Renal cortex interstitium (tissue), 11 donors: ENCODE data around the gene DOCK3. TPM values are rescaled to one million over a fixed set of nuclear protein-coding genes. Genes with fewer than 3 reads are reported as not detected.

Source experiments
- DNase-seq, 11 donors: peaks; one replicate each; pipeline ENCODE4 v3.0.0-alpha.2; 2013; ENCODE audit warnings: low read depth in 9 of 11, low spot score in 4 of 11; ENCODE audit errors: extremely low read depth in 1 of 11
- polyA plus RNA-seq, 3 donors: library from polyadenylated mRNA; unstranded; fragments of 120-200 nt; gene quantifications; one replicate each; pipeline ENCODE4 v1.2.1, GENCODE V29; 2013; ENCODE audit not compliant: insufficient read length in 3 of 3

Gene DOCK3
- polyA plus RNA-seq, 3 donors, result 1.4 to 2.2 (median 1.5) TPM

- peak in 2 of 11 donors; percentile 2 to 5 for DNase-seq
Observed at GRCh38 chr3:51311055-51311454, 636.3 kb downstream of the DOCK3 start.

GRCh38 chr3:51328206-51328605, 653.5 kb downstream of the DOCK3 start:
- no peak for DNase-seq

GRCh38 chr3:51330046-51330445, 655.3 kb downstream of the DOCK3 start:
- DNase-seq, result no peak

GRCh38 chr3:51332156-51332555, 657.4 kb downstream of the DOCK3 start:
- no peak for DNase-seq

GRCh38 chr3:51333021-51333420, 658.3 kb downstream of the DOCK3 start:
- no peak for DNase-seq

- DNase-seq, result no peak
Observed at GRCh38 chr3:51336261-51336660, 661.5 kb downstream of the DOCK3 start.

GRCh38 chr3:51337666-51338065, 662.9 kb downstream of the DOCK3 start:
- no peak for DNase-seq

GRCh38 chr3:51338632-51339031, 663.9 kb downstream of the DOCK3 start:
- DNase-seq, result no peak

GRCh38 chr3:51340013-51340829, 665.5 kb downstream of the DOCK3 start:
- DNase-seq, result no peak

- DNase-seq, result peak in 1 of 11 donors; percentile 4
Observed at GRCh38 chr3:51340989-51341636, 666.4 kb downstream of the DOCK3 start.

- DNase-seq, result no peak
Observed at GRCh38 chr3:51343918-51344687, 669.4 kb downstream of the DOCK3 start.

- DNase-seq, result no peak
Observed at GRCh38 chr3:51350751-51351150, 676.0 kb downstream of the DOCK3 start.

- no peak for DNase-seq
Observed at GRCh38 chr3:51353131-51353530, 678.4 kb downstream of the DOCK3 start.

GRCh38 chr3:51353691-51354090, 679.0 kb downstream of the DOCK3 start:
- no peak for DNase-seq

- DNase-seq, result no peak
Observed at GRCh38 chr3:51354172-51354571, 679.4 kb downstream of the DOCK3 start.

- no peak for DNase-seq
Observed at GRCh38 chr3:51354731-51355615, 680.2 kb downstream of the DOCK3 start.

GRCh38 chr3:51355891-51356578, 681.3 kb downstream of the DOCK3 start:
- DNase-seq, result no peak

GRCh38 chr3:51357856-51358255, 683.1 kb downstream of the DOCK3 start:
- DNase-seq, result no peak
